Astrocyte (in vitro differentiated cells and primary cell): ENCODE results near the gene CNTNAP5.

Experiments
- CTCF ChIP-seq: IDR thresholded peaks from 2 replicates; pipeline ENCODE4 v1.5.1; 2011; ENCODE audit warnings: low read depth, mild to moderate bottlenecking, inconsistent platforms, low read length, moderate library complexity; ENCODE audit not compliant: insufficient read depth
- EZH2 ChIP-seq: IDR thresholded peaks from 2 replicates; pipeline ENCODE4 v1.6.1; 2012; ENCODE audit warnings: mild to moderate bottlenecking, low read length, inconsistent platforms; ENCODE audit not compliant: insufficient read depth

GRCh38 chr2:124563426-124563825 lies 538.3 kb downstream of the CNTNAP5 start:
- no peak for TF ChIP-seq CTCF
- TF ChIP-seq EZH2, result no peak
